SK-N-SH (cell line): Measurements from ENCODE around the gene SAXO1.

Experiments used
- ELF1 ChIP-seq: IDR thresholded peaks from 2 replicates; pipeline ENCODE4 v1.4.0; 2012
- EP300 ChIP-seq, 2 experiments: IDR thresholded peaks; 2 replicates each; pipeline versions ENCODE4 v1.4.0 to v1.6.1; 2012; ENCODE audit warnings: borderline replicate concordance in 1 of 2, low read depth in 1 of 2, low read length in 1 of 2
- IRF3 ChIP-seq: fragments of 150-350 bp; IDR thresholded peaks from 2 replicates; pipeline ENCODE4 v1.6.1; 2016; ENCODE audit warnings: mild to moderate bottlenecking, low read depth, low read length
- POLR2AphosphoS5 ChIP-seq: IDR thresholded peaks from 2 replicates; pipeline ENCODE4 v1.6.1; 2012; ENCODE audit warnings: low read depth, low read length
- RCOR1 ChIP-seq: fragments of 150-350 bp; IDR thresholded peaks from 2 replicates; pipeline ENCODE4 v1.6.1; 2017; ENCODE audit warnings: antibody characterized with exemption, low read length
- SMC3 ChIP-seq: IDR thresholded peaks from 2 replicates; pipeline ENCODE4 v1.6.1; 2012; ENCODE audit warnings: low read depth, low read length, improper control_type of control experiment
- TAF1 ChIP-seq: IDR thresholded peaks from 2 replicates; pipeline ENCODE4 v1.6.1; 2012; ENCODE audit warnings: low read depth, mild to moderate bottlenecking, low read length, moderate library complexity, borderline replicate concordance
- YY1 ChIP-seq: IDR thresholded peaks from 2 replicates; pipeline ENCODE4 v1.4.0; 2012; ENCODE audit warnings: low read depth, mild to moderate bottlenecking
- TF ChIP-seq, protein P1 (sequence below): fragments of 200-600 bp; sonication (generic); IDR thresholded peaks from 2 replicates; pipeline ENCODE4 v1.6.1; 2017; ENCODE audit warnings: antibody characterized with exemption, mild to moderate bottlenecking, moderate library complexity
- TF ChIP-seq, protein P2 (sequence below): IDR thresholded peaks from 2 replicates; pipeline ENCODE4 v1.4.0; 2012; ENCODE audit warnings: low read depth, borderline replicate concordance

- TF ChIP-seq, protein P1, sequence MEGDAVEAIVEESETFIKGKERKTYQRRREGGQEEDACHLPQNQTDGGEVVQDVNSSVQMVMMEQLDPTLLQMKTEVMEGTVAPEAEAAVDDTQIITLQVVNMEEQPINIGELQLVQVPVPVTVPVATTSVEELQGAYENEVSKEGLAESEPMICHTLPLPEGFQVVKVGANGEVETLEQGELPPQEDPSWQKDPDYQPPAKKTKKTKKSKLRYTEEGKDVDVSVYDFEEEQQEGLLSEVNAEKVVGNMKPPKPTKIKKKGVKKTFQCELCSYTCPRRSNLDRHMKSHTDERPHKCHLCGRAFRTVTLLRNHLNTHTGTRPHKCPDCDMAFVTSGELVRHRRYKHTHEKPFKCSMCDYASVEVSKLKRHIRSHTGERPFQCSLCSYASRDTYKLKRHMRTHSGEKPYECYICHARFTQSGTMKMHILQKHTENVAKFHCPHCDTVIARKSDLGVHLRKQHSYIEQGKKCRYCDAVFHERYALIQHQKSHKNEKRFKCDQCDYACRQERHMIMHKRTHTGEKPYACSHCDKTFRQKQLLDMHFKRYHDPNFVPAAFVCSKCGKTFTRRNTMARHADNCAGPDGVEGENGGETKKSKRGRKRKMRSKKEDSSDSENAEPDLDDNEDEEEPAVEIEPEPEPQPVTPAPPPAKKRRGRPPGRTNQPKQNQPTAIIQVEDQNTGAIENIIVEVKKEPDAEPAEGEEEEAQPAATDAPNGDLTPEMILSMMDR: no peak
- TF ChIP-seq IRF3 (no peak), SMC3 (no peak), YY1 (no peak), EP300 (IDR thresholded peaks at IDR 0.05; ENCODE audit: borderline replicate concordance in 1 of 2, low read depth in 1 of 2, low read length in 1 of 2) (no peak), POLR2AphosphoS5 (no peak), TAF1 (no peak), ELF1 (no peak), RCOR1 (no peak)
- TF ChIP-seq, protein P2, sequence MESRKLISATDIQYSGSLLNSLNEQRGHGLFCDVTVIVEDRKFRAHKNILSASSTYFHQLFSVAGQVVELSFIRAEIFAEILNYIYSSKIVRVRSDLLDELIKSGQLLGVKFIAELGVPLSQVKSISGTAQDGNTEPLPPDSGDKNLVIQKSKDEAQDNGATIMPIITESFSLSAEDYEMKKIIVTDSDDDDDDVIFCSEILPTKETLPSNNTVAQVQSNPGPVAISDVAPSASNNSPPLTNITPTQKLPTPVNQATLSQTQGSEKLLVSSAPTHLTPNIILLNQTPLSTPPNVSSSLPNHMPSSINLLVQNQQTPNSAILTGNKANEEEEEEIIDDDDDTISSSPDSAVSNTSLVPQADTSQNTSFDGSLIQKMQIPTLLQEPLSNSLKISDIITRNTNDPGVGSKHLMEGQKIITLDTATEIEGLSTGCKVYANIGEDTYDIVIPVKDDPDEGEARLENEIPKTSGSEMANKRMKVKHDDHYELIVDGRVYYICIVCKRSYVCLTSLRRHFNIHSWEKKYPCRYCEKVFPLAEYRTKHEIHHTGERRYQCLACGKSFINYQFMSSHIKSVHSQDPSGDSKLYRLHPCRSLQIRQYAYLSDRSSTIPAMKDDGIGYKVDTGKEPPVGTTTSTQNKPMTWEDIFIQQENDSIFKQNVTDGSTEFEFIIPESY: no peak
Measured at GRCh38 chr9:18971404-18971803, 61.6 kb downstream of the SAXO1 start.
